GM21423 (cell line): ENCODE data around the gene CCDC121.

ENCODE experiments used
- ATAC-seq: cut with Tn5 transposase; IDR thresholded peaks from one replicate; pipeline ENCODE4 v1.9.1; 2021; ENCODE audit warnings: mild to moderate bottlenecking, moderate library complexity; ENCODE audit not compliant: unreplicated experiment

The CCDC121 gene, protein sequence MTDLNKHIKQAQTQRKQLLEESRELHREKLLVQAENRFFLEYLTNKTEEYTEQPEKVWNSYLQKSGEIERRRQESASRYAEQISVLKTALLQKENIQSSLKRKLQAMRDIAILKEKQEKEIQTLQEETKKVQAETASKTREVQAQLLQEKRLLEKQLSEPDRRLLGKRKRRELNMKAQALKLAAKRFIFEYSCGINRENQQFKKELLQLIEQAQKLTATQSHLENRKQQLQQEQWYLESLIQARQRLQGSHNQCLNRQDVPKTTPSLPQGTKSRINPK

DNA sequence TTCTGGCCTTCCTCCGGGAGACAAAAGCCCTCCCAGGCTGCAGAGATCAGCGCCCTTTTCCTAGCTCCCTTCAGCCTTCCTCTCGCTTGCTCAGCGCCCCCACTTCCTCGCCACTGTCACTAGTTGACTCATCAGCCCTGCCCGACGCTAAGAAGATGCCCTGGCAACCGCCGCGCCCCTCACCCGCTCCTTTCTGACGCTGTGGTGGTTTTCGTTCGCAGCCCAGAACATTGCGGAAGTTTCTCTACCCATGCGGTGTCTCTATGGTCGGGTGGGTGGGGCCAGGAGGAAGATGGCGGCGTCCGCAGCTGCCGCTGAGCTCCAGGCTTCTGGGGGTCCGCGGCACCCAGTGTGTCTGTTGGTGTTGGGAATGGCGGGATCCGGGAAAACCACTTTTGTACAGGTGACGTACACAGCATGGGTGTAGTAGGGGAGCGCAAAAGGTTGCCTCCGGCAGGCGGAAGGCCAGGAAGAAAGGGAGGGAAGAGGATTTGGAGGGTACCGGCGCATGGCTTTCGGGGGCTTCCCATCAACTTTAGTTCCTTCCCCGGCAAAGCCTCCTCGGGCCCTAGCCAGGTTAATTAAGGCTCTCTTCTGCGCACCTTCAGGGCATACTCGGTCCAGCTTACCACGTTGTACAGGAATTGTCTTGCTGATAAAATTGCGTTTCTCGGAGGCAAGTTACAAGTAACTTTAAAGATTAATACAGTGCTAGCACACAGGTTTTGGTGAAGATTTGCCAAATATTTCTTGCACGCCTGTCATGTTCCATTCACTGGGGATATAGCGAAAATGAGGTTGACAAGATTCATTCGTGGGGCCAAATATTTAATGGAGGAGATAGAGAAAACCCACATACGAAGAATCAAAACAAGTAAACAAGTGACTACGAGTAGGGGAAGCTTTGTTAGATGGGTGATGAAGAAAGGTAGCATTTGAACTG is at the start of gene CCDC121, which contains the start of gene GPN1:
TSS of gene CCDC121 (minus strand) at position 246 of the 943 bp plus-strand sequence. CDS start 1,213 bp downstream, outside the sequence.
TSS of gene GPN1 (plus strand) at position 284 of the 943 bp plus-strand sequence. CDS start at position 293, 9 bp downstream.
- ATAC-seq, result peak; percentile 98

DNA sequence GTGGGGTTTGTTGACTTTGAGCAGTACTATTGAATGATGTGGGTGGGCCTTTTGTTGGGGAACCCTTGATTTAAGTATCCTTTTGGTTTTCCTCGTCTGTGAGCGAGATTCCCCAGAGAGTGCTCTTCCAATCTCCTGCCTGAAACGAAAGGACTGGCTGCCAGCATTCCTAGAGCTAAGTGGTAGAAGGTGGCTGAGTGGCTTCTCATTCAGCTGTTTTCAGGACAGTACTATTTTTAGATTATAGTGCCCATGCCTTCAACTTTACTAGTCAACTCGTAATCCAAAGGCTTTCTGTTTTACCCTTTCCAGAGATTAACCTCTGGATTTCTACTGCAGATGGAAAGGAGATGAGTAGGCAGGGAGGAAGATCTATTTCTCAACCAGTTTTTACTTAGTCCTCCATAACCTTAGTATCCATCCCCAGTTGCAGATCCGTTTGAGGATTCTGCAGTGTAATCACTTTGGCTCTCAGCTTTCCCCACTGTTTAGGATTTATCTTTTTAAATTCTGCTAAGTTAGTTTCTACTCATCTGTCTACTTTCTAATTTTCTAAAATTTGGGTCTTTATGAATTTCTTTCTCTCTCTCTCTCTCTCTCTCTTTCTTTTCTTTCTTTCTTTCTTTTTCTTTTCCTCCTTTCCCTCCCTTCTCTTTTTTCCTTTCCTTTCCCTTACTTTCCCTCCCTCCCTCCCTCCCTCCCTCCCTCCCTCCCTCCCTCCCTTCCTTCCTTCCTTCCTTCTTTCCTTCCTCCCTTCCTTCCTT is 44.1 kb upstream of the CCDC121 start:
- ATAC-seq, result no peak

DNA sequence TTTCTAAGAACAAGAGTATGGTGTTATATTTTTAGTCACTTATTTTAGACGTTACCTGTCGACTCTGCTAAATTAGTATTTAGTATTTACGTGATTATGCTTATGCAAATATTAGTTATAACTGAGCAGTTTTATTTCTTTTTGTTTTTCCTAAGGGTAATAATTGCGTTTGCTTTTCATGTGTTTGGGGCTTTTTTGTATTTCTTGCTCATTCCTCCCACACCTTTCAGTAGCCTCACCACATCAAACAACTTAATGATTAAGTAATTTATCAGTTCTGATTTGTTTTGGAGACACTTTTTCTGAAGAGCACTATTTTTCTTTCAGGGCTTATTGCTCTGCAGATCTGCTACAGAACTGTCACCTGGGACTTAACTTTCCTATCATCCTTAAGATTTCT is 42.4 kb upstream of the CCDC121 start:
- no peak for ATAC-seq

DNA sequence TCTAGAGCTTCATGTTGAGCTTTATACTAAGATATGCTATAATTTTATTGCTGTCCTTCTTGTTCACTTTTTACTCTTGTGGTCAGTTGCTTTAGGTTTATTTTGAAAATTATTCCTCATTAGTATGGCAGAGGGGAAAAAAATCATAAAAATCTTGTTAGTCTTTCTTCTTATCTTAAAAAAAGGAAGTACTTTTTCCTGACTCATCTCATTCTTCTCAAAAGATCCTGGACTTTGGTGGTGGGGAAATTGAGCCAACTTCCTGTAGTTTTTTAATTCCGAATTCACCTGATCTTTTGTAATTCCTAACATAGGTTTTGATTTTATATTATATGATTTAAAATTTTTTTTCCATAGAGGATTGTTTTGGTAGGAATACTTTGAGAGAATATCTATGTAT is 38.6 kb upstream of the CCDC121 start:
- ATAC-seq, result no peak

DNA sequence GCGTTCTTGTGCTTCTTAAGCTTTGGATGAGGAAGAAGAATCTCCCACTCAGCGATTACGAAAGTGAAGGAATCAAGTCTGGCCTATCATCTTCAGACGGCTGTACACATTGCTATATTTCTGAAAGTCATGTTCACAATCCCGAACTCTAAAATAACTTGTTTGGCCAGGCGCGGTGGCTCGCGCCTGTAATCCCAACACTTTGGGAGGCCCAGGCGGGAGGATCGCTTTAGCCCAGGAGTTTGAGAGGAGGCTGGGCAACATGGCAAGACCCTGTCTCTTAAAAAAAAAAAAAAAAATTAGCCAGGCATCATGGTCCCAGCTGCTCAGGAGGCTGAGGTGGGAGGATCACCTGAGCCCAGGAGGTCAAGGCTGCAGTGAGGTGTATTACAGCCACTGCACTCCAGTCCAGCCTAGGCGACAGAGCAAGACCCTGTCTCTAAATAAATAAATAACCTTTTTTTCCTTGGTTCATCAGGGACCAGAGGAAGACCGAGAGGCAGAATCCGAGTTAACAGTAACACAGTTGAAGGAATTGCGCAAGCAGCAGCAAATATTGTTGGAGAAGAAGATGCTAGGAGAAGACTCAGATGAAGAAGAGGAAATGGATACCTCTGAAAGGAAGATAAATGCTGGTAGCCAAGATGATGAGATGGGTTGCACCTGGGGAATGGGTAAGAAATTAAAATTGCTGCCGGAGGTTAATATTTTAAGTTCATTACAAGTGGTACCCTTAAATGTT is 36.0 kb upstream of the CCDC121 start:
- no peak for ATAC-seq

DNA sequence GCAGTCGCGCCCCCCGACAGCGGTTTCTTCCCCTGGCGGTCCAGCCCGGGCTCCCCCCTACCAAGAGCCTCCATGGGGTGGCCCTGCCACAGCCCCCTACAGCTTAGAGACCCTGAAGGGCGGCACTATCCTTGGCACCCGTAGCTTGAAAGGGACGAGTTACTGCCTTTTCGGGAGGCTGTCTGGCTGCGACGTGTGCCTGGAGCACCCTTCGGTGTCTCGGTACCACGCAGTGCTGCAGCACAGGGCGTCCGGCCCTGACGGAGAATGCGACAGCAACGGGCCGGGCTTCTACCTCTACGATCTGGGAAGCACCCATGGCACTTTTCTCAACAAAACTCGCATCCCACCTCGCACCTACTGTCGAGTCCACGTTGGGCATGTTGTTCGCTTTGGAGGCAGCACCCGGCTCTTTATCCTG is 35.4 kb upstream of the CCDC121 start:
- no peak for ATAC-seq

DNA sequence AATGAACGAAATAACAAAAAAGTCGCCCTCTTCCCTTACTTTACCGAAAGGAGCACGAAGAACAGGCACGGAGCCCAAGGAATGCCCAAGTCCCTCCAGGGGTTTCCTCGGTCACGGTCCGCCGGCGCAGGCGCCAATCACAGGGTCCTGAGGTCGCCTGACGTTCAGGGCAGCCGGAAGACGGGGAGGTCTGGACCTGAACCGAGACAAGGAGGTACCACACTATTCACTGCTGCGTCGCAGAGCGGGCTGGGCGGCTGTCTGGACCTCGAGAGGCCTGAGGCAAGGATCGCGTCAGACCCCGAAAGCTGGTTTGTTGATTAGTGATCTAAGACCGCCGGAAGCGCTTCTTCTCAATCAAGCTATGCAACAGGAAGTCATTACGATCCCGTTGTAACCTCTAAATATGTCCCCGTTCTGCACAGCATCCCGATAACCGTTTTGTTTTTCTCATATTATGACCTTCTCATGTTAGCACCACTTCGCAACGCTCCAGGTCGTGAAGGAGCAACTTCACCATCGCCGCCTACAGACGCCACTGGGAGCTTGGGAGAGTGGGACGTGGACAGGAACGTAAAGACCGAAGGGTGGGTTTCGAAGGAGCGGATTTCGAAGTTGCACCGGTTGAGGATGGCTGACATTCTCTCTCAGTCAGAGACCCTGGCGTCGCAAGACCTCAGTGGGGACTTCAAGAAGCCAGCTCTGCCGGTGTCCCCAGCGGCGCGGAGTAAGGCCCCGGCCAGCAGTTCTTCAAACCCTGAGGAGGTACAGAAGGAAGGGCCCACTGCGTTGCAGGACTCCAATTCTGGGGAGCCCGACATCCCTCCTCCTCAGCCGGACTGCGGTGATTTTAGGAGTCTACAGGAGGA is 34.7 kb upstream of the CCDC121 start, which contains the start of the genes SLC4A1AP and SUPT7L:
TSS of gene SLC4A1AP (plus strand) at position 605 of the 869 bp plus-strand sequence. CDS start at position 631, 26 bp downstream.
TSS of gene SUPT7L (minus strand) at position 330 of the 869 bp plus-strand sequence. CDS start 1,422 bp downstream, outside the sequence.
- peak; percentile 74 for ATAC-seq

DNA sequence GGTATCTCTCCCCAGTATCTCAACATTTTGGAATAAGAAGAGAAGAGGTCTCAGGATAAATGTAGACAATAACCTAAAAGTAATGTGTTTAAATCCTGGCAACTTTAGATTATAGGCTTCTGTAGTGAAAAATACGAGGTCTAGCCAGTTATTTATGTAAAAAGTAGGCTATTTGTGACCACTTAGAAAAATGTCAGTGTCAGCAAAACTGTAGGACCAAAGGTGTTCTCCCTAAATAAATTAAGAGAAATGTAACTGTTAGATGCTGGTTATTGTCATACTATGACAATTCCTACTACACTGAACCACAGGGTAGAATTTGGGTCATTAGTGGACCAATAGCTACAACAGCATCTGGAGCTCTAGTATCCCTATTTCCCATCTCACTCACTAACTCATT is 32.6 kb upstream of the CCDC121 start:
- ATAC-seq, result no peak

DNA sequence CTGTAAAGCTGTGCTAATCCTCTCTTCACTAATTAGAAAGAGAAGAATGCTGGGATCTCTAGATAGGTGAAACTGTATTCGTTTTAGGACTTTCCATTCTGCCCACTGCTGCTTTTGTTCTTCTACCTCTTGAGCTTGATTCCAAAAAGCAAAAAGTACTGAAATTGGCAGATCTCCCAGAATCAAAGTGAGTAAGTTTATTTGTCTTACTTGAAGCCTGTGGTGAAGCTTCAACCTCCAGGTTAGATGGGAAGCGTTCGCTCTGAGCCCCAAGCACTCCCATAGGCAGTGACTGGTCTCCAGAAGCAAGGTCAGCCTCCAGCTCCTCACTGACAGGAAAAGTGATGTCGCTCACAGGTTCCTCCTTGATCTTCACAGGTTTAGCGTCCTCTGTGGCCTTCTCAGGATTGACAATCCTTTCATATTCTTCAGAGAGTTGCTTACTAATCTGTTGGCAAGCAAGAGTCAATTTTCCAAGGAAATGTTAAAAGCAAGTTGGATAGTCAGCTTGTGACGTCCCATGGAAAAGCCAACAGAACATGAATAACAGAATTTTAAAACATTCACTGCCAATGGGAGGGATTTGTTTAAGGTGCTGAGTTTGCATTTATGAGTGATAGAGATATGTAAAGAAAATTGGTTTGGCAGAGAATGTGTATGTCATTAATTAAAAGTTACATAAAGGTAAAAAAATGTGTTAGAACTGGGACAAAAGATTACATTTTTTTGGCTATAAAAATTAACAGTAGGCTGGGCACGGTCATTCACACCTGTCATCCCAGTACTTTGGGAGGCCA is 26.5 kb upstream of the CCDC121 start:
- no peak for ATAC-seq

DNA sequence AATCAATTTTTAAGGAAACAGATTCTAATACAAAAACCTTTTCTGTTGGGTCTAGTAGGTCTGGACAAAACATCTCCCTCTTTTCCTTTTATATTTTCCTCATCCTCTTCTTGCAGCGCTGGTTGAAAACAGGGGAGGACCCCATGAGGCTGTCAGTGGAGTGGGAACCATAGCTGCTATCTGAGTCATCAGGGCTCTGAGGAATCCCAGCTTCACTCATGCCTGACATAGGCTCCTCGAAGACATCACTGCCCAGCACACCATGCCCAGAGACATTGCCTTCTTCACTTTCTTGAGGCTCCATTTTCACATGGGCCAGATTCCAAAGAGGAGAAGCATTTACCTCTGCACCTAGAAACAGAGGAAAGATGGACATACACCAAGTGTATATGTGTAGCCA is 24.6 kb upstream of the CCDC121 start:
- no peak for ATAC-seq

DNA sequence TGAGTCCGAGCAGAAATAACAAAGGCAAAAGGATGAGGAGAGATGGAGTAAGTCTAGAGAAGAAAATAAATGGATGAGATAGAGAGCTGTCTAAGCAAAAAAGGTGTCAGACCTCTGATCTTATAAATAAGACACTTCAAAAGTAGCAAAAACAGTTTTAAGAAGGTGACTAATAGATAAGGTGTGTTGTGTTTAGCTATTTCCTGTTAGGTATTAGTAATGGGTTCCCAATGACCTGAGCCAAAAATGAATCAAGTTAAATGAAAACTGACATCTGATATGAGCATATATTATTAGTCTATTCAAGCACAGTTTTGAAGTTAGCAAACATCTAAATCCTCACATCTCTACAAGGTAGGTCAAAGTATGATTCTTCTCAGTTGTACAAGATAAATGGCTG is 24.0 kb upstream of the CCDC121 start:
- no peak for ATAC-seq

DNA sequence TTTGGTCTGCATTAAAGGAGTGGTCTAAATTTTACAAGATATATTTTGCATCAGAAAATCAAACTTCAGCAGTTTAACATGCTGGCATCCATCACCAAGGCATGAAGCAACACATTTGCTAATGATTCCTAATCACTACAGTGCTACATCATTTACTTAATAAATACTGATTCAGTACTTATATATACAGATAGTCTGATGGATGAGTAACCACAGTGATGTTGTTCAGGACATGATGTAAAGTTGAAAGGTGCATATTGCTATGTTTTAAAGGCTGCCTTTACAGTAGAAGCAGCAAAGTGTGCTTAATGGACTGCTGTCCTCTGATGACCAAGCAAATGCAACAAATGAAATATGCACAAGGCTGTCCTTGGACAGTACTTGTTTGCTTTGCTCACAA is 23.5 kb upstream of the CCDC121 start:
- ATAC-seq, result no peak

DNA sequence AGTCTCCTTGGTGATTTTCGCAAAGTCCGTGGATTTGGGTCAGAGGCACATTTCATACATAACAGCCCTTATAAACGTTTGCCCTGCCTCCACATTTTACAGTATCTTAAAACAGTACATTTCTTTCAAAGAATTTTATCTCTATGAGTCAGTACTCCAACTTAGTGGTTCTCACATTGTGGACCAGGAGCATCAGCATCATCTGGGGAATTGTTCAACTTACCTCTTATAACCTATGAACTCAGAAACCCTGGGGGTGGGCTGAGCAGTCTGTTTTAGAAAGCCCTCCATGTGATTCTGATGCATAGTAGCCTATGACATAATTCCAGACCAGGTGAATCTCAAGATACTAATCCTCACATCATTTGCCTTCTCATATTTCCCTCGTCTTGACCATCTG is 22.2 kb upstream of the CCDC121 start:
- ATAC-seq, result no peak

DNA sequence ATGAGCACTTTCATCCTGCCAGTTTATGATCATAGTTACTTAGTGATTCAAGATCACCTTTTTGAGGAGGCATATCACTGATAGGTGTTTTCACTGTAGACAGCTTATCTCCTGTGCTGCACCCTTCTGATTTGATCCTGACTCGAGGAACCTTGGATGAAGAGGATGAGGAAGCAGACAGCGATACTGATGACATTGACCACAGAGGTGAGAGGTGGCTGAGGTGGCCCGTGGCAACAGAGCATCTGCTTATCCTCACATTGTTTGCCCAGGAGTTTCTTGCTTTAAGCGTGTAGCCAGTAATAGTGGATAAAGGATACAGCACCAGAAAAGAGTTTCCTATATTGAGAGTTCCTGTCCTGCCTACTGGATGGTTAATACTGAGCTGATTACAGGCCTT is 18.9 kb upstream of the CCDC121 start:
- ATAC-seq, result no peak

DNA sequence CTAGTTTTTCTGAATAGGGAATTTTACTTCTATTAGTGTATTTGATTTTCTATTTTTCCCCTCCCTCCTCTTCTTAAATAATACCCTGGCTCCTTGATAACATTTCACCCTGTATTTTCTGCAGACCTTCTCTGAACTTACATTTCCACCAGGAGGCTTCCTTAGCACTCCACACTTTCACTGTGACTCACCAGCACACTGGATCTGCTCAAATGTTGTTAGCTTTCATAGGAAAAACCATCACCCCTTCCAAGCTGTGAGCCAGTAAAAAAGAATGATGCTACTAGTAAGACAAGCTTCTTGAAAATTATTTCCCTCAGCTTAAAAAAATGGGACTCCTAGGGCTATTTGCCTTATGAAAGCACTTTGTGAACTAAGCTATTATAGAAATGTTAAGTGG is 18.5 kb upstream of the CCDC121 start:
- ATAC-seq, result no peak

DNA sequence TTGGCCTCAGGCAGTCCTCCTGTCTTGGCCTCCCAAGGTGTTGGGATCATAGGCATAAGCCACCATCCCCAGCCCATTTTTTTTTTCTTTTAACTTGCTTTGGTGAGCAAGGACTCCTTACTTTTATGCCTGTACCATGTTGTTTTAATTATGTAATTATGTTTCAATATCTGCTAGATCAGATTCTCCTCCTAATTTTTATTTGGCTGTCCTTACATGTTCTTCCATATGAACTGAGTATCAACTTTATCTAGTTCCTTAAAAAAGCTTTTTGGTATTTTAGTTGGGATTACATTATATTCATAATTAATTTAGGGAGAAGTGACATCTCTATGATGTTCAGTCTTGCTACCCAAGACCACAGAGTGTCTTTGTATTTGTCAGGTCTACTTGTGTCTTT is 16.4 kb upstream of the CCDC121 start:
- ATAC-seq, result no peak

DNA sequence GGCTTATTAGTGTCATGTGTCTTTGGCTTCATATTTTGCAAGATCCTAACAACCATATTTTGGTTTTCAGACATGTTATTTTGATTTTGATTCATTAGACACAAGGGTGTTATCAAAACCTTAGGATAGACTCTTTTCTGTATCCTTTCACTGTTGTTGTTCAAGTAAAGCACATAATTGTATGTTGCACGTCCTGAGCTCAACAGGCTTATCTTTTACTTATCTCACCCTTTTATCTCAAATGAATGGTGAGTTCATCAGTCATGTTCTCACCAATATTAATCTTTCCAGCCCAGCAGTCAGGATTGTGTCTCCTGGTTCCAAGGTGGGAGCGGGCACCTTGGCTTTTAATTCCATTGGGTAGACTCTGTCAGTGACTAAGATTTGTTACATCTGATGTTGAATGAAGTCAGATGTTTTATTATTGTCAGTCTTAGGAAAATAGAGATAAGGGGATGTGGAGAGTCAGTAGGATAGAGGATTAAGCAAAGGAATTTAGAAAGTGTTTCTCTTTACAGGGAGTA is 12.0 kb upstream of the CCDC121 start:
- no peak for ATAC-seq

DNA sequence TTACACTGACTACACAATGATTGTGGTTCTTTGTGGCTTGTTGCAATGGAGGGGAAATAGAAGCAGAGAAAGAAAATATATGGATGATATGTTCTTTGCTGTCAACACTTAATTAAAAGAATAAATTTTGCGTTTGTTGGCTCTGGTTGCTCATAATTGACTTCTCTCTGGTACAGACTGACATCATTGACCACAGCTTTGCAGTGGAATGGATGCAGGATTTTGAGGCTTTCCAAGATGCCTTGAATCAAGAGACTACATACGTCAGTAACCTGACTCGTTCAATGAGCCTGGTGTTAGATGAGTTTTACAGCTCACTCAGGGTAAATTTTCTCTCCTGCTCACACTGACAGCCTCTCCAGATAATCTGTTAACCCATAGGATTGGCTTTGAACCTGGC is 9.9 kb upstream of the CCDC121 start:
- ATAC-seq, result no peak
